B cell (primary cell): ENCODE data around the gene GRAP.

ENCODE experiments used
- CTCF ChIP-seq: fragments of 200-600 bp; IDR thresholded peaks from one replicate; pipeline ENCODE4 v1.8.0; 2022; ENCODE audit warnings: antibody characterized with exemption, mild to moderate bottlenecking
- EZH2 ChIP-seq: IDR thresholded peaks from 2 replicates; pipeline ENCODE4 v1.6.1; 2012; ENCODE audit warnings: borderline replicate concordance, low read depth, mild to moderate bottlenecking, moderate library complexity, low read length; ENCODE audit not compliant: insufficient read depth, poor library complexity, severe bottlenecking

GRCh38 chr17:18999911-19000310, 46.8 kb downstream of the GRAP start:
- TF ChIP-seq CTCF: no peak
- no peak for TF ChIP-seq EZH2
